HG02852 (cell line): Measurements from ENCODE around the gene DOCK9.

Experiments used
- ATAC-seq: cut with Tn5 transposase; IDR thresholded peaks from one replicate; pipeline ENCODE4 v1.9.1; 2021; ENCODE audit warnings: mild to moderate bottlenecking, moderate library complexity; ENCODE audit not compliant: unreplicated experiment

The DOCK9 gene

DNA sequence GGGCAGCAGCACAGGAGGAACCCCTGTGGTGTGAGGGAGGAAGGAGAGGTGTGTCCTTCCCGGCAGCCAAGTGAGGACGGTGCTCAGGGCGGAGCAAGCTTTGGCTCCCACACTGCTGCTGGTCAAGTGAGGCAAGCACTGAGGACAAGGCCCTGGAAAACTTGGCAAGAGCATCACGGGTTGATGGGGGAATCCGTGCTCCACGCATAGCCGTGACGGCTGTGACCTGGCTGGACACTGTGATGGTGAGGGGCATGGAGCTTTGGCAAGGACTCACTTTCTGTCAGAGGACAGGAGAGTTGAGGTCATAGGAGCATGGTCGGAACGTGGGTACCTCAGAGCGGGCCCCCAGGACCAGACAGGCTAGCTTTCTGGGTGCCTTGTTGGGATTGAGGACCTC, 196.4 kb downstream of the DOCK9 start:
- ATAC-seq: no peak

DNA sequence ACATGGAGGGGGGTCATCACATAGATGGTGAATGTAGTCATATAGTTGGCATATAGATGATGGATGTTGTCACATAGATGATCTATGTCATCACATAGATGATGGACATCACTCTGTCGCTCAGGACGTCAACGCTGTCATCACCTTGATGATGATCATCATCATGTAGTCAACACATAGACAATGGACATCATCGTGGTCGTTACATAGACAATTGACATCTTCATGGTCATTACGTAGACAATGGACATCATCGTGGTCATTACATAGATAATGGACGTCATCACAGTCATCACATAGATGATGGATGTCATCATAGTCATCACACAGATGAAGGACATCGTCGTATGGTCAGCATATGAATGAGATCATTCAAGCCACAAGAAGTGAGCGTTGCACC, 196.8 kb downstream of the DOCK9 start:
- ATAC-seq: no peak

DNA sequence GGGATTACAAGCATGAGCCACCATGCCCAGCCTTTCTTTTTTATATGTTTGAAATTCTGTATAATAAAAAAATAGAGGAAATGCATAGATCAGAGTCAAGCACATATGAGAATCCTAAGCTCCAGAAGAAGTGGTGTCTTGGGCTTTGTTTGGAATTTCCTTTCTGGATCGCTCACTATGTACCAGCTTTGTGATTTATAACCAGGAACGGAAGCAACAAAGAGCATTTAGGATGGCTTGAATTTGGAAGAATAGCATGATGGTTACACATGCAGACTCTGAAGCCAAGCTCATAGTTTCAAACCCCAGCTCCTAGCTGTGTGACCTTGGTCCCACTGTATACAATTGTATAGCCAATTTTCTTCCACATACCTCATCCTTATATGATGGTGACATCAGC, 197.4 kb downstream of the DOCK9 start:
- no peak for ATAC-seq

DNA sequence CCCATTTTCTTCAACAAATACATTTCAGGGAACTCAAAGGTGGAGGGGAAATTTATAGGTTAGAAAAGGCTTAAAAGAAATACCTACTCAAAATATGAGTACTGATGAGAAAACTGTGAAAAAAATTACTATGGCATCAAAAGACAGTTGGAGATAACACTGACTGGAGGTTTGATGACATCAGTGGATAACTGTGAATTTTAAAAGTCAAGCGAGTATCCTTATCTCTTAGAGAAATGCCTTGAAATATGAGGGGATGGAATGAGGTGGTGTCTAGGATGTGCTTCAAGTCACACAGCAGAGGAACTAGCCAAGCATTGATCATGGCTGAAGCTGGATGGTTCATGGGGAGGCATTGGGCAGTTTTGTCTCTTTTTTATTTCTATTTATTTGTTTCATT, 198.2 kb downstream of the DOCK9 start:
- ATAC-seq: no peak

DNA sequence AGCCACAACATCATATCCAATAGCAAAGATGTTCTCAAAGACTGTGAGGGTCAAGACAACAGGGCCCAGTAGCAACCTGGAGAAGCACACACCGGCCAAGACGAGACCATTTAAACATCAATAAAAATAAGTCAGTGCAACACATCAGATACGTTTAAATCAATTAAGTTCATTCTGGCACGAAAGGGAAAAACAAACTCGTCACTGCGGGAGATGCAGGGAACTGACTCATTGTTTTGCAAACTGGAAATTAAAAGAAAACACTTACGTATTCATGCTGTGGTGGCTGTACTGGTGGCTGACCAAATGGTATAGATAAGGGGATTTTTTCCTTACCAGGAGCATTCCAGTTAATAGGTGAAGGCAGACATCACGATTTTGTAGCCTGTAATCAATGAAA, 199.1 kb downstream of the DOCK9 start:
- ATAC-seq: no peak

DNA sequence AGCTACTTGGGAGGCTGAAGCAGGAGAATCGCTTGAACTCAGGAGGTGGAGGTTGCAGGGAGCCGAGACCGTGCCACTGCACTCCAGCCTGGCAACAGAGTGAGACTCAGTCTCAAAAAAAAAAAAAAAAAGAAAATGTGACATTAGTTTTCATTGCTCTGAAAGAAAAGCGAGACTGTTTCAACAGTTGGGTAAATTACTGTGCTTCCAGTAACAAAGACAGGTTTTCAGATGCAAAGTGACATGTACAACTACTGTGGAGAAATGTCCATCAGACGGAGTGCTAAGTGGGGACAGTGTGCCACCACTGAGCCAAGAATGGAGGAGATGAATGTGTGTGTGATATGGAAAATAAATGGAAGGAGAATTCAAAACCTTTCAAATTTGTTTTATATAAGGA, 201.2 kb downstream of the DOCK9 start:
- no peak for ATAC-seq

DNA sequence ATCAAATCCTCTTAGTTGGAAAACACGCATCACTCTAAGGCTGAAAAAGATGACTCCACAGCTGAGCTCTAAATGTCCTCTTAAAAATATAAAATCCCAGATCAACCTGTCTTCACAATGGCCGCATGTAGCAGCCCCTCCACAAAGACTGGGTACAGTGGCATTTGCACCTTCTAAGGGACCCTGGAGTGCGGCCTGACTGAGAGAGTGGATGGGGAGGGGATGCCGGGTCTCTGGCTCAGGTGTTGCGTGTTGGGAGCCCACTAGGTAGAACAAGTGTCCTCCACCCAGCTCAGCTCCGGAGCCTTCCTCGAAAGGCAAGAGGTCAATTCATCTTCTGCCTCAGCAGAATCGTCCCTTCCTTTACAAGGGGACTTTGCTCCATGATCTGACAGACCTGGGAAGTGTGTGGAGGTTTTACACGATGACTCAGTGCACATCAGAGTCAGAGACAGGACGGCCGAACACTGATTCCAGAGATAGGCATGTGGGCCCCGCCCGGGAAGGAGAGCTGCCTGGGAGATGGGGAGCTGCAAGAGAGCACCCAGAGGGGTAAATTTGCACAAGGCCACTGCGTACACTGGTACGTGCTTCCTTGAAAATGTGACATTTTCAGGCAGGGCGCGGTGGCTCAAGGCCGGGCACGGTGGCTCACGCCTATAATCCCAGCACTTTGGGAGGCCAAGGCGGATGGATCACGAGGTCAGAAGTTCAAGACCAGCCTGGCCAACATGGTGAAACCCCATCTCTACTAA, 201.8 kb downstream of the DOCK9 start:
- no peak for ATAC-seq

DNA sequence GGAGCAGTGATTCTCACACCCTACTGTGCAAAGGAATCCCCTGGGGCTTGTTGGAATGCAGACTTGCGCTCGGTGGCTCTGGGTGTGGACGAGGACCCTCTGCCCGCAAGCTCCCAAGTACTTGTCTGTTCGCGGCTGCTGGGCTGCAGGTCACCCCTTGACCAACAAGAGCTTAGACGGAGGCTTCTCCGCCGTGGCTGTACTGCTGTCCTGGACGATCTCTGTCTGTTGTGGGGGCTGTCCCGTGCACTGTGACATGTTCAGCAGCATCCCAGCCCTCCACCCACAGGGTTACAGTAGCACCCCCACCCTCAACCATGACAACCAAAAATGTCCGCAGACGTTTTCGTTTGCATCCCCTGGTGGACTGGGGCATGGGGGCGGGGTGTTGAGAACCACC, 202.5 kb downstream of the DOCK9 start:
- no peak for ATAC-seq

DNA sequence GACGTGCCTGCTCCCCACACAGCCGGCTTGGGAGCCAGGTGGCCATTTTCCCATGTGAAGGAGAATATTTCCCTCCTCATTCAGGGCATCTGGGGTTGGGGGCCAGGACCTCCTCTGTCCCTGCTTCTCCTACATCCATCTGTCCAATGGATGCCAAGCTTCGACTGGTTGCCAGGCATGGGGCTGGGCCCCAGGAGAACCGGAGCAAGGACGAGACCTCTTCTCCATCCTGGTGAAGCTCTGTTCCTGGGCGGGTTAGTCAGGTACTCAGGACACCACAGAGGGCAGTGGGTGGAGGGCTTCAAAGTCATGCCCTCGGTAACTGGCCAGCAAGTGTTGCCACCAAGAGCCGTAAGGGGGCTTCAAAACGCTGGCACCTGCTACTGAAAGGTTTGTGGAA, 203.1 kb downstream of the DOCK9 start:
- ATAC-seq: no peak

DNA sequence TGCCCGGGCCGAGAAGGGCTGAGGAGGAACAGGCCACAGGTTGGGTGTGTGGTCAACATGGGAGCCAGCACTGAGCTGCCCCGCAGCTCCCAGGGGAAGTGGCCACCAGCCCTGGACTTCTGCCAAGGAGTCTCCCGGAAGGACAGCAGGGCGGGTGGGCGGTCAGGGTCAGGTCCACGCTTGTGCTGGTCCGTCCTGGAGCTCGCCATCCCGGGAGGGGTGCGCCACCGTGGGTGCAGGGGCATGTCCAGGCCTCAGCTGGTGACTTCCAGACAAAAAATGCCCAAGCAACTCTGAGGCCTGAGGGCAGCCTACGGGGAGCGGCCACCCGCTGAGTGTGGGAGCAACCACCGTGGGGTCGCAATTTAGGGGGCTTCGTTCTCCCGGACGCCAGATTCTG, 203.9 kb downstream of the DOCK9 start:
- ATAC-seq: no peak

DNA sequence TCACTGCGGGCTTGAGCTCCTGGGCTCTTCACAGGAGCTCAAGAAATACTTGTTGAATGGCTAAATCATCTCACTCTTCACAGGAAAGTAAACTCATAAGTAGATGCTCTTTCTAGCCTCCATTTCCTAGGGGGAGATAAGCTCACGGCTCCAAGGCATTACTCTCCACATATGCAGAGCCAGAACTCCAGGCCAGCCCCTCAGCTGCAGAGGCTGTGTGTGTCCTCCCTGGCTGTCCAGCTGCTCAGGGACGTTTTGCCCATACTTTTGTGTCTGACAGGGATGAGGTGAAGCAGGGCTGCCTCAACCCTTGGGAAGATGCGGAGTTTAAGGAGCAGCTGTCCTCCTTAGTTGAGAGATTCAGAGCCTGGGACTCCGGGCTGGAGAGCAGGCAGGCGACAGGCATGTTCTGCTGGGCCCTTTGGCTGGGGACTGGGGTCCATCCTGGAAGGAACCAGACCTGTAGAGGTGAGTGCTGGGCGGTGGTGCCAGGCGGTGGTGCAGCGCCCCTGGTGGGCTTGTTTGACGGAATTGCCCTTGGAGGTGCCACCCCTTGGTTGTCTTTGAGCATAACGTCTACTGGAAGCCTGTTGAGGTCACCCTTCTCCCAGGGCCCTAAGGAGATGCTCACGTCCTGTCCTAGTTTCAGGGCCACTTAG, 204.9 kb downstream of the DOCK9 start:
- no peak for ATAC-seq

DNA sequence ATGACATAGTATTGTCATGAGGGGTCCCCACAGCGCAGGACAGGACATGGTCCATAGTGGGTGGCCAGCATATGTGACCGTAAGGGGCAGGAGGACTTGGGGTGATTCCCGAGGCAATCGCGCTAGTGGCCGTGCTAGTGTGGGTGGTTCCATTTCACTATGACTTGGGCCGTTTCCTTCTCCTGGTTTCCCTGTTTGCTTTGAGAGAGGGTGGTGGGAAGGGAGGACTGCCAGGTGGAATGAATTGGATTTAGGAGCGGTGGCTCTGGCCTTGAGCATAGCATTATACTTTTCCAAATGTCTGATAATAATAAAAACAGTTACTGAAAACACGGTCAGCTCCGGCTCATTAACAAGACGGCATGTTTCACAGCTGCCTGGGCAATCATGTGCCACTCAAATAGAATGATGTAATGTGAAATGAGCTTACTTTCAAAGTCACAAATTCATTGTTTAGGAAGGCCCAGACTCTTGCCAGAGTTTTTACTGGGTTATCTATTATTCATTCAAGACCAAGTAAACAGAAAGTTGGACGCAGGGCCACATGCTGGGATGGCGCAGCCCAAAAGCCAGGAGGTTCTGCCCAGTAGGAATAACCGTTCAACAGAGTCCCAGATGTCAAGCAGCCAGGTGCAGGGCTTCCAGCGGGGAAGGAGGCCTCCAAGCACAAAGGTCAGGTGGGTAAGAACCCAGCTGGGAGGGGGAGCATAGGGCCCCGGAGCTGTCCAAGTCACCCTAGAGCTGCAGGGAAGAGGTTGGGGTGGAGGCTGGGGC, 205.8 kb downstream of the DOCK9 start:
- no peak for ATAC-seq

DNA sequence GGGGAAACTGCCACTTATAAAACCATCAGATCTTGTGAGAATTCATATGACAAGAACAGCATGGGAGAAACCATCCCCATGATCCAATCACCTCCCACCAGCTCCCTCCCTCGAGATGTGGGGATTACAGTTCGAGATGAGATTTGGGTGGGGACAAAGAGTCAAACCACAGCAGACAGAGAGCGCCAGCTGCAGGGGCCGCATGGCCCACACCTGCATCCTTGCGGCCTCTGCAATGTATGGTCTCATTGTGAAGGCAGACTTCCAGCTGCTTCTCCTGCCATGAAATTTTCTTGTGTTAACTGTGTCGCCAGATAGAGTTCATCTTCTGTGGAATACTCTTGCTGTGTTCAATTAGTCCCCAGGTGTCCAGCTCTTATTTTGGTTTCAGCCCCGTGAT, 208.1 kb downstream of the DOCK9 start:
- no peak for ATAC-seq

DNA sequence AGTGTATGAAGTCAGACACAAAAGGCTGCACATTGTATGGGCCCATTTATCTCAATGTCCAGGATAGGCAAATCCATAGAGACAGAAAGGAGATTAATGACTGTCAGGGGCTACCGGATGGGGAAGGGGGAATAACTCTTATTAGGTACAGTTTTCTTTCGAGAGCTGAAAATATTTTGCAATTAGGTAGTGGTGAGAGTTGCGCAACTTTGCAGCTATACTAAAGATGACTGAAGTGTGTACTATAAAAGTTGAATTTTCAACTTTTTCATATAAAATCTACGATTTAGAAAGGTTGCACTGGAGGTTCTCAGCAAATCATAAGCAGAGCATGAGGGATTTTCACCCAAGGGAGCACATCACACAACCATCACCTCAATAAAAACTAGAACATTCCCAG, 209.3 kb downstream of the DOCK9 start:
- no peak for ATAC-seq

DNA sequence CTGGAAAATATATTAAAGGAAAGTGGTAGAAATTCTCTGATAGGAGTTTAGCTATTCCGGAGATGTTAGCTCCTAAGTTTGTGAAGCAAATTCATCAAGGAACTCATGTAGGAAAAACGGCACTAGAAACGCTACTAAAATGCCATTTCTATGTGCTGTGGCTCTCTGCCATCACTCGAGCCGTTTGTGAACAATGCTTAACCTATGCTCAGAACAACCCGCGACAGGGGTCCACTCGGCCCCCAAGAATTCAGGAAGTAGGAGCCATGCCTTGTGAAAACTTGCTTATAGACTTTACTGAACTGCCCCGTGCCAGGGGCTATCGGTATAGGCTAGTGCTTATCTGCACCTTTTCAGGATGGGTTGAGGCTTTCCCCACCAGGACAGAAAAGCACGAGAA, 211.2 kb downstream of the DOCK9 start:
- no peak for ATAC-seq

DNA sequence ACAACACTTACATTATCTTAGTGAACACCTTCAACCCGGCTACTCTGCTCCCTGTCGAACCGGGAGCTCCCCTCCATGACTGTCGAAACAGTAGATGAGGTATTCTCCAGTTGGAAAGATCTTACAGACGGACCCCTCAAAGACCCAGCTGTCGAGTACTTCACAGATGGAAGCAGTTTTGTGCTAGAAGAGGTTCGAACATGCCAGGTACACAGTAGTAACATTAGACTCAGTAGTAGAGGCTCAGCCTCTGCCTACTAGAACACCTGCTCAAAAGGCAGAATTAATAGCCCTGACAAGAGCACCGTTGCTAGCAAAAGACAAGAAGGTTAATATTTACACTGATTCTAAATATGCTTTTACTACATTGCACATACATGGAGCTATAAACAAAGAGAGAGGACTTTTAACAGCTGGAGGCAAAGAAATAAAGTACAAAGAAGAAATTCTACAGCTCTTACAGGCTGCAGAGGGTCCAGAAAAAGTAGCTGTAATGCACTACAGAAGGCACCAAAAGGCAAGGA, 211.8 kb downstream of the DOCK9 start:
- no peak for ATAC-seq

DNA sequence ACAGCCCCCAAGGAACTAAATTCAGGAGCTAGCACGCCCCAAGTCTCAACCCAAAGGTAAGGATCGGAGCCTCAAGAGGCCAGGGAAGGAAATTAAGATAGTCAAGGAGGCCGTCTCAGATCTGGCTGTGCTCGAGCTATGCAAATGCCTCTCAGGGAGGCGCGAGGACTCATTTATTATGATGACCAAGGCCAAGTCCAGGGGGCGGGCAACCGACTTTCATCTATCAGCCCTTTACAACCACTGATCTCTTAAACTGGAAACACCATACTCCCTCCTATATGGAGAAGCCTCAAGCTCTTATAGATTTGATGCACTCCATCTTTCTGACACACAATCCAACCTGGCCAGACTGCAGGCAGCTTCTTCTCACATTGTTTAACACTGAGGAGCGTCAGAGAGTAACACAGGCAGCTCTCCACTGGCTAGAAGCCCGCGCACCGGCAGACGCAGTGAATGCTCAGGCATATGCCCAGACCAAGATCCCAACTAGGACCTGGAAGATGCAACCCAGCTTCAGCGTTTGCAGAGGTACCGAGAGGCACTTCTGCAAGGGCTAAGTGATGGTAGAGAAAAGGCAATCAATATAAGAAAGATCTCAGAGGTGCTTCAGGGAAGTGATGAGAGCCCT, 215.8 kb downstream of the DOCK9 start:
- ATAC-seq: peak; percentile 19

DNA sequence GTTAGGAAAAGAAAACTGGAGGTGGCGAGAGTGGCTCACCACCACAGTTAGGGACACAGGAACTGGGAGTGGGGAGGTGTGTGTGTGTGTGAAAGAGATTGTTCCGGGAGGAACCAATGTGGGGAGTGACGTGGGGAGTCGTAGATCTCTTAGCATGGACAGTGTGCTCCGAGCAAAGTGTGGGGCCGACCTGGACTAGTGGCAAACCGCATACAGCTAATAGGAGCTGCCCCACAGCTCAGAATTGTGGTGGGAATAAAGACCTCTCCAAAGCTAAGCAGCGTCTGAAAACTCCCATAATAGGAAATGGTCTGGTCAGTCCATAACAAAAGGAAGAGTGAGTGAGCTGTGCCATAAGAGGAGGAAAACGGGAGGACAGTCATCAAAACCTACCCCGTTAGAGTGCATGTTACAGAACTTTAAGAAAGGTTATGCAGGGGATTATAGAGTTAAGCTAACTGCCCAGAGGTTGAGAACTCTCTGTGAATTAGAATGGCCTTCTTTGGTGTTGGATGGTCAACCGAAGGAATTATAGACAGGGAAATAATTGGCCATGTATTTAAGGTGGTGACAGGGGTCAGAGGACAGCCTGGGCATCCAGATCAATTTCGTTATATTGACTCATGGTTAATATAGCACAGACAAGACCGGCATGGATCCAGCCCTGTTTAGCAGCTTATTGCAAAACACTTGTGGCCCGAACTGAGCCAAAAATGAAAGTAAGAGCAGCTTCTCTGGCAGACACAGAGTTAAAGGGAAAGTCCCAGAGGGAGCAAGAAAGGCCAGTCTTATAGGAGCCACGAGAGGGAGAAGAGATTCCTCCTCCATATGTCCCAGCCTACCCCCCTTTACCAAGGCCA, 216.5 kb downstream of the DOCK9 start:
- peak; percentile 87 for ATAC-seq

DNA sequence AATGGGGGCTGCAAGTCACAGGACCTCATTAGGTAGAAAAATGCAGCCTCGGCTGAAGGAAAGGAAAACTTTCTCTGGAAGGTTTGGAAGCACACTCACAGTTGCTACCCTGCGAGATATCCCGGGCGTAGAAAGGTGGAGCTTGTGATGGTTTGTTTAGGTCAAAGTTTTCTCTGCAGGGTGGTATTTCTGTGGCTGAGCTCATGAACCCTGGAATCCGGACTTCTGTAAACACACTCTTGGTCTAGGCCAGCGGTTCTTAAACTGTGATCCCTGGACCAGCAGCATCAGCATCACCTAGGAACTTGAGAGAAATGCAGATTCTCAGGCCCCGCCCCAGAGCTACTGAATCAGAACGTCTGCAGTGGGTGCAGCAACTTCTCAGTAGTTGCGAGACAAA, 222.1 kb downstream of the DOCK9 start:
- ATAC-seq: no peak

DNA sequence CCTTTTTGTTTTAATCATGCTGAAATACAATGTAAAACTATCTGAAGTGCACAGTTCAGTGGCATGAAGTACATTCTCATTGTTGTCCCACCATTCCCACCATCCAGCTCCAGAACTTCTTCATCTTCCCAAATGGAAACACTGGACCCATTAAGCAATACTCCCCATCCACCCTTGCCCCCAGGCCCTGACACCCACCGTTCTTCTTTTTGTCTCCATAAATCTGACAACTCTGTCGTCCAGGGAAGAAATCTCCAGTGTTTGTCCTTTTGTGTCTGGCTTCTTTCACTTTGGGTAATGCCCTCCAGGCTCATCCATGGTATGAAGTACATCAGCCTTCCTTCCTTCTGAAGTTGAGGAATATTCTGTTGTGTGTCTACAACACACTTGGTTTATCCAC, 222.7 kb downstream of the DOCK9 start:
- no peak for ATAC-seq
